GM18505 (cell line): ENCODE data around the gene CNMD.

Experiments
- ATAC-seq: cut with Tn5 transposase; IDR thresholded peaks from one replicate; pipeline ENCODE4 v1.9.1; 2021; ENCODE audit not compliant: unreplicated experiment
- POLR2A ChIP-seq: IDR thresholded peaks from 4 replicates; pipeline ENCODE4 v1.6.1; 2011; ENCODE audit warnings: borderline replicate concordance; ENCODE audit not compliant: insufficient read depth, insufficient read length; ENCODE audit errors: extremely low read depth

The CNMD gene

DNA sequence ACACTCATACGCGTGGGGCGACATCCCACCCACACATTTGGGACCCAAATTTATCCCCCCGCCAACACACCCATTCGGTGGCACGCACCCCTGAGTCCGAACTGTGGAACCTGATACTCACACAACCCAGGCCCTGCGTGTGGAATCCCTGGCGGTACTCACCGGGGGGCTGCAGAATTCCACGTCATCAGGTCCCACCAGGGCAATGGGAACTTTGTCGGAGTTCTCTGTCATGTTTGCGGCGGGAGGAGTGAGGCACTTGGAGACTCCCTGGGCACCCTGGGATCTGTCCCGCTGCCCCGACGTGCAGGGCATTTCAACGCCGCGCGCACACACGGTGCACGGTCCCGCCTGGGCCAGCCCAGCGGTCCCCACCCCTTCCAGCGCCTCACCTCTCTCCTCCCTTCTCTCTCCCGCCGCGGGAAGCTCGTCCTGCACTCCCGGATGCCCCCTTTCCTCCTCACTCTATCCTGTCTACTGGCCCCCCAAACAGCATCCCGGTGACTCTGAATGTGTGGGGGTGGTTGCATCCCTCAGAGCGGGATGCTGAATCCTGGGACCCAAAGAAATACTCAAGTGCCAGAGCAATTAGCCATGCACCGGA is at the start of gene CNMD:
CNMD (minus strand) TSS at position 353 of the 604 bp plus-strand sequence; CDS start at position 234, 119 bp downstream.
- no peak for TF ChIP-seq POLR2A
- ATAC-seq, result no peak

DNA sequence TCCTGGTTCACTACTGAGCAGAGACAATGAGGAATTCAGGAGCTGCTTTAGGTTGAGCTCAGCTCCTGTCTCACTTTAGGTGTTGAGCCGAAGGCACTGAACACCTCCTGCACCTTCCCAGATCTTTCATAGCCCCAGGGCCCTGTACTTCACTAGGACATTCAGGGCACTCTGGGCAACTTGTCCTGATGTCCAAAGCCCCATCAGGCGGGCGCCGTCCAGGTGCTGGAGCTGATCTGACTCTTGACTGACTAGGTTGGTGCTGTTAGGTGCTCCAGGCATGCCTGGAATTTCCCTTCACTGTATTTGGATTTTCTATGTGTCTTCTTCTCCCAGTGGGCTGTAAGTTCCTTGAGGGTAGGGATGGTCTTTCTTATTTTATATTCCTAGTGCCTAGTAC is 48.4 kb upstream of the CNMD start:
- TF ChIP-seq POLR2A, result no peak
- no peak for ATAC-seq

DNA sequence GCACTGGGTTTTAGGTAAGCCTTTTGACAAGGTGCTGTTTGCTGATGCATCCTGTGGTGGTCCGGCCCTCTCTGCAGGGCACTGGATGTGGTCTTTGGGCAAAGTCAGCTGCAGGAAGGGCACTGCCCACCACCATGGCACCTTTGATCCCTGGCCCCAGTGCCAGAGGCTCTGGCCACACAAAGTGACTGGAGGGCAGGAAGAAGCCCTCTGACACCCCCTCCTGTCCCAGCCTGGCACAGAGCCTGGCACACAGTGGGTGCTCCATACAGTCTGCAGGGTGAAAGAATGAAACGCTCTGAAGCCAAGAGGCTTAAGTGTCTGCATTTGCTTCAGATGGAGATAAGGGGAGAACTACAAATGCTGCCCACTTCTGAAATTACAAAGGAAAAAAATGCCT is 47.6 kb upstream of the CNMD start:
- no peak for TF ChIP-seq POLR2A

DNA sequence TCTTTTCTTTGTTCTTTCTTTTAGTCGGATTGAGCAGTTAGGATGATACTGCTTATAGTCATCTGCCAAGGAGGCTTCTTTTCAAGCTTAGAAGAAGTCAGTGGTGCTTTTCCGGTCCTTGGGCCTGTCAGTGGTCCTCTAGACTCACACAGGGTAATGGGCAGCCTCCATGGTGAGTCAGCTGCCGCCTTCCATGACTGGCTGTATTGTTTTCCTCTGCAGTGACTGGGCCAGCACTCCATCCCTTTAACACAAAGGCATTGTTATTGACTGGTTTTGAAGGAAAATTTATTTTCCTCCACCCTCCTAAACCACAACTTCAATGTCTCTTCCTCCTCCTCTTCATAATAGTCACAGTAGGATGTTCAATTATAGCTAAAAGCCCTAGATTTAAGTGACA is 47.1 kb upstream of the CNMD start:
- TF ChIP-seq POLR2A, result no peak
- ATAC-seq, result no peak

More for the DNA sequence above, 47.6 kb upstream of the CNMD start:
- ATAC-seq, result no peak

DNA sequence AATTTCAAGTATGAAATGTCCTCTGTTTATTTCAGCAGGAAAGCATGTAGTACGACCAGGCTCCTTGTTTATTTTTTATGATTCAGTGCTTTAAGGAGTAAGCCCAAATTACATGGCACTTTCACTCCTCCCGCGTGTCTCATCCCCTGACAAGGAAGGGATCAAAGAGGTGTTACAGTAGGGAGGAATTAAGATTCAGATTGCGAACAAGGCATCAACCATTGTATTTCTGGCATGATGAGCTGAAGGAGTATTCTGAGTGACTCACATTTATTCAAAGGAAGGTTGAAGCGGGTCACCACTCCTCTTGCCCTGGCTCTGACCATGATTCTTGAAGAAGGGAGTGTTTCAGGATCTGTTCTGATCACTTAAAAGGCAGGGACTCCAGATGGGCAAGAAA is 46.1 kb upstream of the CNMD start:
- ATAC-seq, result no peak
- no peak for TF ChIP-seq POLR2A

DNA sequence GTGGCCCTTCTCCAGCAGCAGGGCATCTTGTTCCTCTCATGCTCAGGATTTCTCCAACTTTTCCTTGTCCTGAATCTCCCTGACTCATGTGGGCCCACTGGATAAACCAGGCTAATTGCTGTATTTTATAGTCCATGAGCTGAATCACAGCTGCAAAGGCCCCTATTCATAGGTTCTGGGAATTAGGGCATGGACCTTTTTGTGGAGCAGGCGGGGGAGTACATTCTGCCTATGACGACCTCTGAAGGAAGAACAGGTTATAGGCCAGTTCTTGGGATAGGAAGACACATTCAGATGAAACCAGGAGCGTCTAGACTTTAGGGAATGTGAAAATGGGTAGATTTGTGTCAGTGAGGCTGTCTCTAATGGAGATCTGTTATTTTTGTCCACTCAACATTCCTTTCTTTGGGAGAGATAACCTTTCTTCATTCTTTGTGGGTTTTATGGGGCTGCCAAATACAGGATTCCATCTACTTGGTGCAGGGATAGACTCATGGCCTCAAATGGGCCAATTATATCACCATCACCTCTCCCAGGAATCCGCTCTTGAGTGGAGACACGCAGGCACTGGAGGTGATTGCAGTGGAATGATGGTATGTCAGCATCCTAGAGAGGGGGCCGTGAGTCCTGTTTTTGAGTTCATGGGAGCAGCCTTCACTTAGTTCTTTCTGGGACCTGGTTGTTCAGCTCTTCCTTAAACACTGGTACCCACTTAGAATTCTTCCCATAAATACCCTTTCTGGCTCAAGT is 45.1 kb upstream of the CNMD start:
- no peak for ATAC-seq
- no peak for TF ChIP-seq POLR2A

DNA sequence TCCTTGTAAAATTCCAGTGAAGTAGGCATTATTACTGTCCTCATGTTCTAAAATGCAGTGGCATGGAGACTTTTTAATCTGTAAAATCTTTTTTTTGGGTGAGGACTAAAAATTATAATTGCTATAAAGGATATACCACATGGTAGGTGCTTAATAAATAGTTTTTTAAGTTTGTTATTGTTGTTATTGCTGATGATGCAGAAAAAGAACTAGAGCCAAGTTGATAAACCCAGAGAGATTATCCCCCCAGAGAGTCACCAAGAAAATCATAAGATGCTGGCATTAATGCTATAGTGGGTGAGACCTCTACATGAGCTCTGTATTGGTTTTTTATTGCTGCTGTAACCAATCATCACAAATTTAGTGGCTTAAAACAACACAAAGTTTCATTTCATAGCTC is 44.3 kb upstream of the CNMD start:
- no peak for TF ChIP-seq POLR2A
- ATAC-seq, result no peak

DNA sequence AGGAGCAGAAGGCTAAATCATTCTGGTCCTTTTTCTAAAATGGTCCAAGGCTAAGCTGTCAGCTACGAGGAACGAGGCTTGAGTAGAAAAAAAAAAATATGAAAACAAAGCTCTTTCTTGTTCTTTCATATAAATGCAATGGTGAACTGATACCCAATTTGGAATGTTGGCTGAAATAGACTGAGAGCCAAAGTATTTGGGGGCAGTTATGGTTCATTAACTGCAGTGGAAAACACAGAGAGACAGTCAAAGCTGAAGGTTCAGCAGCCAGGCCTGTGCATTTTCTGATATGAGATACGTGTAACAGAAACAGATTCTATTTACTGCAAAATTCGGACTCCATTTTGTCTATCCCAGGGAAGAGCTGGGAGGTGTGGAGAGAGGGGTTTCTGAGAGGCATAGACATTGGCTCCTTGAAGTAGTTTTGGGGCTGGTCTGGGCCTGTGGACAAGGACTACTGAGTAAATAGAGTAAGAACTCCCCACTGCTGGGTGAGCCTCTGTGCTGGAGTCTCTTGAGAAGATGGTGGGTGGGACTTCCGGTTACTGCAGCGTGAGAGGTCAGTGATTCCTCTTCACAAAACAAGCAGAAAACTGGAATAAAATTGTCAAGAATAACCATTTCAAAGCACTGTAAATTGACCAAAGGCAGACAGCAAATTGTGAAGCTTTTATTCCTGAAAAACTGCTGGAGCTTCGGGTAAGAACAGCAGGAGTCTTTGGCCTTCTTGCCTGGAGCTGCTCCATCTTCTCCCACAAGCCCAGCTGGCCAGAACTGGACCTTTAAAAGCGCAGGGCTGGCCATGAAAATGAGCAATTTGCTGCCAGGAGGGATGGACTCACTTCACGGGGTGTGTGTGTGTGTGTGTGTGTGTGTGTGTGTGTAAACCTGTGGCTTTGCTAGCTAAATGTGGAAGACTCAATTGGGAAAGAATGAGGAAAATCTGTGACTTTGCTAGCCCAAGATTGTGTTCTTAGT is 43.1 kb upstream of the CNMD start:
- no peak for ATAC-seq
- no peak for TF ChIP-seq POLR2A

DNA sequence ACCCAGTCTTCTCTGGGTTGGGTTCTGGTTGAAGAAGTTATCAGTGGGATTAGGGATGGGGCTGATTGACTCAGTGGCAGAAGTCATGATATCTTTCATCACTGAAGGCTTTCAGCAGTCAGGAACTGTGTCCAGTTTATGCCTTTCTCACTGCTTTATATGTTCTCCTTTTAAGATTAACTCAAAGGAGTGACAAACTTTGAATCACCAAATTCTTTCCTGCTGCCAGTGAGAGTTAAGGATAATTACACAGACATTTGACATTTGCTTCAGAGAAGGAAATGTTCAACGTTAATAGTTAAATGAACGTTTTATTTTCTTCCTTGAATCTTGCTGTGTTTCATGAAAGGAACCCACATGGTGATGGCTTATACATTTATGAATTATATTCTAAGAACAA is 41.0 kb upstream of the CNMD start:
- ATAC-seq, result no peak

DNA sequence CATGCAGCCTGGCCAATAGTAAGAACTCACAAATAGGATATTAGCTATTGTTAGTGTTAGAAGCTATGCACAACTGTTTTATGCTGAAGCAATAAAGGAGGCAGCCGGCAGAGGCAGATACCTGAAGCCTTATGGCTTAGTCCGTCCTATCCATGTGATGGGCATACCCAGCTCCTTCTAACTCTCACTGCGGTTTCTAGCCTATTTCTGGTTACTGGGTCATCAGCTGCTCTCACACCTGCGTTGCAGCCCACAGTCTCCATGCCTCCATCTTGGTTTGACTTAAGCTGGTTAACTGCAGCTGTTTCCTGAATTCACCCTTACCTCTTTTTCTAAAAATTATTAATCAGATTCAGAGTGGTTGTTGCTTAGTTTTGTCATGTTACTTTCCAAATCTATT is 40.5 kb upstream of the CNMD start:
- ATAC-seq, result no peak
- TF ChIP-seq POLR2A, result no peak

More for the DNA sequence above, 41.0 kb upstream of the CNMD start:
- TF ChIP-seq POLR2A, result no peak

DNA sequence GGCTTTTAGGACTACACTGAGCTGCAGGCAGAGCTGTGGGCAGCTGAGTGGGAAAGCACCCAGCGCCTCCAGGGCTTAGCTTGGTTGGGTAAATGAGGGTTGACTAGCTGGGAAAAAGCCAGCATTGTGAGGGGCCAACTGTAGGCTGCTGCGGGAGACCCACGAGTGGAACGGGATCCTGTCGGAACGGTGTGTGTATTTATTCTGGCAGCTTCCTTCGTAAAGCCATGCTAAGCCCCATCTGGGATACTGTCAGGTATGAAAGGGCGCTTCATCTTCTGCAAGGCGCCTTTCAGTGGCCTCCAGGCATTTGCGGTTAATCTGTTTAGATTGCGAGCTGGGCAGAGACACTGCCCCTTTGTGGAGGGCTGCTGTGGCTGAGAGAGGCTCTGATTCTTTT is 39.5 kb upstream of the CNMD start:
- ATAC-seq, result no peak
- no peak for TF ChIP-seq POLR2A

DNA sequence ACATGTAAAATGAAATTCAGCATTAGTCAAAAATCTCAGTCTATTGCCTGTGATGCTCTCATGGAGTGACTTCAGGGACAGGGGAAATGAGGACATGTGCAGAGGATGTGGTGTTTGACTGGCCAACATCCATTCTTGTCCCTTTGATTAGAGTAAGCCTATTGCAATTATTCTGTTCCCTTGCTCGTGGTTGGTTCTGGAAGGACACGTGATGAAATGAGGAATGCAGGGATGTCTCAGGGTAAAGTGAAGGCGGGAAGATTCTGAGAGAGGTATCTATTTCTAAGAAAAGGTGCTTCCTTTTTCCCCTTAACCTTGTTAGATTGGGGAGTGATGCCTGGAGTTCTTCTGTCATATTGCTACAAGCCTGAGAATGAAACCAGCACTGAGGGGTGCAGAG is 37.1 kb upstream of the CNMD start:
- no peak for TF ChIP-seq POLR2A
- ATAC-seq, result no peak

DNA sequence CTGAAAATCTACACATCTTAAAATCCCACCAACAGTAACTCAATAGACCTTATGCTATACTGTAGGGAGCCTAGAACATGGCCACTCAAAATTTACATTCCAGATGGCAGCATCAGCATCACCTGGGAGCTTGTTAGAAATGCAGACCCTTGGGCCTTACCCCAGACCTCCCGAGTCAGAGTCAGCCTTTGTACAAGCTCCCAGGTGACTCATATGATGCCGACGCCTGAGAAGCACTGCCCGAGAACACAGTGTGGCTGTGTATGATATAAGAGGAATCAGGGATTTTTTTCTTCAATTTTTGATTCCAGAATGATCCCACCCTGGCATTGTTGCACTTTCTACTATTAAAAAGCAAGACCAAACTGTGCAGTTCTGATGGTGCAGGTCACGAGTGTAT is 35.9 kb upstream of the CNMD start:
- no peak for ATAC-seq
- no peak for TF ChIP-seq POLR2A
